GM12878 (cell line): ENCODE data around the gene CAMTA1.

Experiments
- ASH2L ChIP-seq: fragments of 300-600, 200-600 bp; sonication (generic); IDR thresholded peaks from 2 replicates; pipeline ENCODE4 v1.6.1; 2017; ENCODE audit warnings: low read depth, mild to moderate bottlenecking, borderline replicate concordance
- E4F1 ChIP-seq: fragments of 450-650 bp; IDR thresholded peaks from 2 replicates; pipeline ENCODE4 v1.6.1; 2018; ENCODE audit warnings: borderline replicate concordance, mild to moderate bottlenecking; ENCODE audit not compliant: partially characterized antibody
- EZH2 ChIP-seq: IDR thresholded peaks from 2 replicates; pipeline ENCODE4 v1.6.1; 2012; ENCODE audit warnings: low read depth, mild to moderate bottlenecking, control low read depth, inconsistent platforms, low read length, borderline replicate concordance; ENCODE audit not compliant: control insufficient read depth
- FOXM1 ChIP-seq: IDR thresholded peaks from 2 replicates; pipeline ENCODE4 v1.6.1; 2012; ENCODE audit warnings: low read depth, mild to moderate bottlenecking, inconsistent platforms, low read length, moderate library complexity
- NFYB ChIP-seq: IDR thresholded peaks from 2 replicates; pipeline ENCODE4 v1.6.1; 2011; ENCODE audit warnings: low read depth, mild to moderate bottlenecking, low read length, improper control_type of control experiment, moderate library complexity; ENCODE audit not compliant: insufficient read depth
- RB1 ChIP-seq: fragments of 450-650 bp; formaldehyde crosslinking; IDR thresholded peaks from 2 replicates; pipeline ENCODE4 v1.6.1; 2017; ENCODE audit warnings: mild to moderate bottlenecking, borderline replicate concordance
- SUZ12 ChIP-seq: fragments of 200-600 bp; sonication (generic); IDR thresholded peaks from one replicate; pipeline ENCODE4 v1.6.1; 2018; ENCODE audit warnings: antibody characterized with exemption, mild to moderate bottlenecking; ENCODE audit not compliant: unreplicated experiment
- TAF1 ChIP-seq: IDR thresholded peaks from 2 replicates; pipeline ENCODE4 v1.6.1; 2011; ENCODE audit warnings: mild to moderate bottlenecking, low read depth, low read length, borderline replicate concordance
- TARDBP ChIP-seq: IDR thresholded peaks from 2 replicates; pipeline ENCODE4 v1.6.1; 2016; ENCODE audit warnings: borderline replicate concordance
- TBL1XR1 ChIP-seq: IDR thresholded peaks from 2 replicates; pipeline ENCODE4 v1.6.1; 2012; ENCODE audit warnings: low read depth, low read length, improper control_type of control experiment
- ZZZ3 ChIP-seq: IDR thresholded peaks from 2 replicates; pipeline ENCODE4 v1.6.1; 2011; ENCODE audit warnings: low read depth; ENCODE audit not compliant: control insufficient read depth, insufficient read length
- TF ChIP-seq, protein P1 (sequence below), 3 experiments: IDR thresholded peaks in 2 of 3; conservative IDR thresholded peaks in 1 of 3; 2 replicates each; pipeline ENCODE4 v1.5.1; 2011; ENCODE audit warnings: low read depth in 3 of 3, low read length in 3 of 3, mild to moderate bottlenecking in 3 of 3, control low read depth in 2 of 3, moderate library complexity in 2 of 3, inconsistent platforms in 1 of 3, mixed read lengths in 1 of 3; ENCODE audit not compliant: control insufficient read depth in 2 of 3, insufficient read depth in 1 of 3; ENCODE audit errors: extremely low read depth in 1 of 3
- TF ChIP-seq, protein P2 (sequence below): fragments of 450-650 bp; IDR thresholded peaks from 2 replicates; pipeline ENCODE4 v1.6.1; 2017; ENCODE audit warnings: mild to moderate bottlenecking, low read depth, inconsistent platforms; ENCODE audit not compliant: poor library complexity, severe bottlenecking

GRCh38 chr1:7300893-7301663 is 515.8 kb downstream of the CAMTA1 start:
- no peak for TF ChIP-seq NFYB
- TF ChIP-seq, protein P1, sequence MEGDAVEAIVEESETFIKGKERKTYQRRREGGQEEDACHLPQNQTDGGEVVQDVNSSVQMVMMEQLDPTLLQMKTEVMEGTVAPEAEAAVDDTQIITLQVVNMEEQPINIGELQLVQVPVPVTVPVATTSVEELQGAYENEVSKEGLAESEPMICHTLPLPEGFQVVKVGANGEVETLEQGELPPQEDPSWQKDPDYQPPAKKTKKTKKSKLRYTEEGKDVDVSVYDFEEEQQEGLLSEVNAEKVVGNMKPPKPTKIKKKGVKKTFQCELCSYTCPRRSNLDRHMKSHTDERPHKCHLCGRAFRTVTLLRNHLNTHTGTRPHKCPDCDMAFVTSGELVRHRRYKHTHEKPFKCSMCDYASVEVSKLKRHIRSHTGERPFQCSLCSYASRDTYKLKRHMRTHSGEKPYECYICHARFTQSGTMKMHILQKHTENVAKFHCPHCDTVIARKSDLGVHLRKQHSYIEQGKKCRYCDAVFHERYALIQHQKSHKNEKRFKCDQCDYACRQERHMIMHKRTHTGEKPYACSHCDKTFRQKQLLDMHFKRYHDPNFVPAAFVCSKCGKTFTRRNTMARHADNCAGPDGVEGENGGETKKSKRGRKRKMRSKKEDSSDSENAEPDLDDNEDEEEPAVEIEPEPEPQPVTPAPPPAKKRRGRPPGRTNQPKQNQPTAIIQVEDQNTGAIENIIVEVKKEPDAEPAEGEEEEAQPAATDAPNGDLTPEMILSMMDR (IDR thresholded peaks at IDR 0.05 in 2 of 3, conservative IDR thresholded peaks at IDR 0.05 in 1 of 3; ENCODE audit: control insufficient read depth in 2 of 3, extremely low read depth in 1 of 3, insufficient read depth in 1 of 3, low read depth in 3 of 3, low read length in 3 of 3) = no peak
- no peak for TF ChIP-seq TAF1
- TF ChIP-seq EZH2 = no peak
- TF ChIP-seq, protein P2, sequence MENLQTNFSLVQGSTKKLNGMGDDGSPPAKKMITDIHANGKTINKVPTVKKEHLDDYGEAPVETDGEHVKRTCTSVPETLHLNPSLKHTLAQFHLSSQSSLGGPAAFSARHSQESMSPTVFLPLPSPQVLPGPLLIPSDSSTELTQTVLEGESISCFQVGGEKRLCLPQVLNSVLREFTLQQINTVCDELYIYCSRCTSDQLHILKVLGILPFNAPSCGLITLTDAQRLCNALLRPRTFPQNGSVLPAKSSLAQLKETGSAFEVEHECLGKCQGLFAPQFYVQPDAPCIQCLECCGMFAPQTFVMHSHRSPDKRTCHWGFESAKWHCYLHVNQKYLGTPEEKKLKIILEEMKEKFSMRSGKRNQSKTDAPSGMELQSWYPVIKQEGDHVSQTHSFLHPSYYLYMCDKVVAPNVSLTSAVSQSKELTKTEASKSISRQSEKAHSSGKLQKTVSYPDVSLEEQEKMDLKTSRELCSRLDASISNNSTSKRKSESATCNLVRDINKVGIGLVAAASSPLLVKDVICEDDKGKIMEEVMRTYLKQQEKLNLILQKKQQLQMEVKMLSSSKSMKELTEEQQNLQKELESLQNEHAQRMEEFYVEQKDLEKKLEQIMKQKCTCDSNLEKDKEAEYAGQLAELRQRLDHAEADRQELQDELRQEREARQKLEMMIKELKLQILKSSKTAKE = no peak
- TF ChIP-seq TARDBP = no peak
- TF ChIP-seq ZZZ3 = no peak
- no peak for TF ChIP-seq E4F1
- TF ChIP-seq FOXM1 = no peak
- no peak for TF ChIP-seq ASH2L
- no peak for TF ChIP-seq RB1
- TF ChIP-seq TBL1XR1 = no peak
- TF ChIP-seq SUZ12 = no peak
